Activated B cell treated with CpG ODN at 0.5 μM for 24 hours (primary cell): ENCODE measurements around the gene DNAH17. TPM values are rescaled to one million over a fixed set of nuclear protein-coding genes. Genes with fewer than 3 reads are reported as not detected.

Experiments
- ATAC-seq: fragments of 200-7000 bp; cut with Tn5 transposase; one replicate; pipeline ENCODE4 v1.10.0; 2021; ENCODE audit warnings: low read depth, mild to moderate bottlenecking, moderate library complexity
- CTCF ChIA-PET: fragments of 350-600 bp; sonication (Branson Sonifier 250); formaldehyde crosslinking; loops from one replicate; lab custom pipeline; 2021; ENCODE audit warnings: antibody characterized with exemption; lab: Charles Lee
- POLR2A ChIA-PET: fragments of 350-600 bp; sonication (Branson Sonifier 250); formaldehyde crosslinking; loops from one replicate; lab custom pipeline; 2021; ENCODE audit warnings: antibody characterized with exemption; lab: Charles Lee
- DNase-seq: peaks from one replicate; pipeline ENCODE4 v3.0.0; 2022
- H3K27ac Mint-ChIP-seq: one replicate; pipeline ENCODE4 v1.8.0; 2020; ENCODE audit warnings: mixed read lengths
- H3K27me3 Mint-ChIP-seq: one replicate; pipeline ENCODE4 v1.8.0; 2021; ENCODE audit warnings: mixed read lengths
- H3K36me3 Mint-ChIP-seq: one replicate; pipeline ENCODE4 v1.8.0; 2021; ENCODE audit warnings: low read depth, mixed read lengths
- H3K4me1 Mint-ChIP-seq: one replicate; pipeline ENCODE4 v1.8.0; 2021; ENCODE audit warnings: mixed read lengths
- H3K4me3 Mint-ChIP-seq: one replicate; pipeline ENCODE4 v1.8.0; 2020; ENCODE audit warnings: mild to moderate bottlenecking, mixed read lengths
- H3K9me3 Mint-ChIP-seq: one replicate; pipeline ENCODE4 v1.8.0; 2020; ENCODE audit warnings: mixed read lengths
- CTCF ChIP-seq: fragments of 200-600 bp; IDR thresholded peaks from one replicate; pipeline ENCODE4 v1.8.0; 2022; ENCODE audit warnings: antibody characterized with exemption, mild to moderate bottlenecking
- intact Hi-C: fragments of 100-400 bp; cut with micrococcal nuclease; formaldehyde crosslinking; loops from one replicate; pipeline ENCODE4 v1.15.1; 2024
- total RNA-seq: library from RNA; stranded (reverse); gene quantifications from 2 replicates; pipeline ENCODE4 v1.2.3, GENCODE V29; 2022

Gene DNAH17
- total RNA-seq, 1 donor from 2014 or later: 0.13 TPM

- no peak overlapping the region for H3K27ac Mint-ChIP-seq
- no peak for TF ChIP-seq CTCF
- H3K4me1 Mint-ChIP-seq: no peaks in the 10 kb centered on the region
- POLR2A ChIA-PET: no interaction called here
- no peaks in the 10 kb centered on the region for H3K36me3 Mint-ChIP-seq
- ATAC-seq (no peak), DNase-seq (no peak)
- peaks cover 6% of the 10 kb centered on the region for H3K27me3 Mint-ChIP-seq
- intact Hi-C loops: no loop called here
- H3K9me3 Mint-ChIP-seq: no peaks in the 10 kb centered on the region
- H3K4me3 Mint-ChIP-seq: no peak overlapping the region
- CTCF ChIA-PET: no interaction called here
Observed at GRCh38 chr17:78532311-78532710, 44.9 kb downstream of the DNAH17 start.

- H3K27ac Mint-ChIP-seq: no peak overlapping the region
- TF ChIP-seq CTCF: no peak
- no peaks in the 10 kb centered on the region for H3K9me3 Mint-ChIP-seq
- intact Hi-C loops: no loop called here
- CTCF ChIA-PET: no interaction called here
- H3K36me3 Mint-ChIP-seq: no peaks in the 10 kb centered on the region
- DNase-seq (no peak), ATAC-seq (no peak)
- POLR2A ChIA-PET: no interaction called here
- peaks cover 6% of the 10 kb centered on the region for H3K27me3 Mint-ChIP-seq
- no peaks in the 10 kb centered on the region for H3K4me1 Mint-ChIP-seq
- H3K4me3 Mint-ChIP-seq: no peak overlapping the region
Observed at GRCh38 chr17:78530675-78531074, 46.5 kb downstream of the DNAH17 start.

- ChIA-PET CTCF (no interaction called here), POLR2A (no interaction called here)
- Mint-ChIP-seq H3K27me3 (peaks cover 2% of the 10 kb centered on the region), H3K27ac (no peak overlapping the region), H3K9me3 (no peaks in the 10 kb centered on the region), H3K4me1 (no peaks in the 10 kb centered on the region), H3K36me3 (no peaks in the 10 kb centered on the region), H3K4me3 (no peak overlapping the region)
- DNase-seq (no peak), ATAC-seq (no peak)
- intact Hi-C loops: no loop called here
- no peak for TF ChIP-seq CTCF
Observed at GRCh38 chr17:78529871-78530670, 47.1 kb downstream of the DNAH17 start.

- DNase-seq (no peak), ATAC-seq (no peak)
- peaks cover 2% of the 10 kb centered on the region for H3K27me3 Mint-ChIP-seq
- CTCF ChIA-PET: no interaction called here
- intact Hi-C loops: no loop called here
- POLR2A ChIA-PET: no interaction called here
- no peak overlapping the region for H3K27ac Mint-ChIP-seq
- no peaks in the 10 kb centered on the region for H3K4me1 Mint-ChIP-seq
- TF ChIP-seq CTCF: no peak
- H3K9me3 Mint-ChIP-seq: no peaks in the 10 kb centered on the region
- no peaks in the 10 kb centered on the region for H3K36me3 Mint-ChIP-seq
- H3K4me3 Mint-ChIP-seq: no peak overlapping the region
Observed at GRCh38 chr17:78529251-78529650, 47.9 kb downstream of the DNAH17 start.

- Mint-ChIP-seq H3K4me1 (no peaks in the 10 kb centered on the region), H3K27me3 (peaks cover 2% of the 10 kb centered on the region), H3K36me3 (no peaks in the 10 kb centered on the region), H3K27ac (no peak overlapping the region), H3K9me3 (no peaks in the 10 kb centered on the region), H3K4me3 (no peak overlapping the region)
- no peak for TF ChIP-seq CTCF
- no peak for ATAC-seq
- ChIA-PET CTCF (no interaction called here), POLR2A (no interaction called here)
- no peak for DNase-seq
- intact Hi-C loops: no loop called here
Observed at GRCh38 chr17:78528541-78528940, 48.7 kb downstream of the DNAH17 start.
